ENCODE measurements around the gene WNK1. TPM values are rescaled to one million over a fixed set of nuclear protein-coding genes. Genes with fewer than 3 reads are reported as not detected.

Gene WNK1
- total and polyA plus RNA-seq, 2 of the 8 experiments (the other 6 are each of a cell fraction or from before 2014, with no cell fraction given): 88.2 to 157 TPM

GRCh38 chr12:907413-908185 is 155.2 kb downstream of the WNK1 start (continued):
- TF ChIP-seq CHD7 (IDR thresholded peaks at IDR 0.05; ENCODE audit: insufficient replicate concordance, low read length) (no peak), GTF2F1 (IDR thresholded peaks at IDR 0.05; ENCODE audit: borderline replicate concordance, low read depth, low read length) (no peak), ZNF274 (IDR thresholded peaks at IDR 0.05; ENCODE audit: borderline replicate concordance, extremely low read depth, low read length) (no peak), PHF8 (conservative IDR thresholded peaks at IDR 0.05; ENCODE audit: low read depth, low read length) (no peak), NRF1 (IDR thresholded peaks at IDR 0.05; ENCODE audit: low read depth, low read length) (no peak), BCL11A (IDR thresholded peaks at IDR 0.05; ENCODE audit: low read depth in 2 of 2, low read length in 2 of 2) (no peak), CHD1 (IDR thresholded peaks at IDR 0.05; ENCODE audit: low read depth, low read length) (no peak)

Measured in H1 (cell line).